IPS DF 19.7 (cell line): Measurements from ENCODE around the gene SPRYD7.
A peak's percentile ranks its signal among the peaks of the same experiment; 100 is the strongest.
"Not testable (repeated sequence)": the region's sequence is repeated elsewhere in the genome, so short reads cannot be mapped to it uniquely, and the experiment has no call there.

Source experiments
- DNase-seq: peaks from one replicate; pipeline ENCODE4 v3.0.0-alpha.2; 2013; ENCODE audit warnings: low read depth, low spot score

The SPRYD7 gene

DNA sequence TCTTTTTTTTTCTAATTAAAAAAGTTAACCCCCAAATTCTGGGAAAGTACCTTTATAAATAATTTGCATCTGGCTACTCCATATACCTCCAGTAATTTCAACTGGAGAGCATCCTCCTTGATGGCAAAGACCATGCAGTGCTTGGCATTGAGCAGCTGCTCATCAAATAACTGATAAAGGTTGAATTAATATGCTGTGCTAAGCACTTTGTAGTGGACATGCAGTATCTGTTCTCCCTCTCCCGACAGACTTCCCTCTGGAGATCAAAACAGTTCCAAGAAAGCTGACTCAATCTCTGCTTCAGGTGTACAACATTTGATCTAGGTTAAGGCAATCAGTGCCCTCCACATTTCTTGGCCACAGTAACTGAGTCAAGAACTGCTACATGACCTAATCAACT lies 3.3 kb downstream of the SPRYD7 start:
- no peak for DNase-seq

- DNase-seq, result no peak
Observed at GRCh38 chr13:49932066-49932465, 4.1 kb downstream of the SPRYD7 start.

DNA sequence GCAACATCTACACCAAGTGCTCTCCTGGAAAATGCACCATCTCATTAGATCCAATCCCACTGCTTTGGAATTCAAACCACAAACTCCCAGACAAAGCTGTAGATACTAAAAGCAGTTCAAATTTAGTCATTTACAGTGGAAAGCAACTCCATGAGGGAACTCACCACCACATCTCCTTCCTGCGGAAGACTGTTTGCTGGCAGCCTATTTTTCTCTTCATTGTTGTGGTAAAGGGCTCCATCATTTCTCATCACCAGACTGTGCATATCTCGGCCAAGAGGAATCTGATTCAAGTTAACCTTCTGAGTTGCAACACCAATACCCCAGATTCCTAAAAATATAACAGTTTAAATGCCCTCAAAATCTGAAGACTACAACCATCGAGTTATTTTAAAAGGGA lies 8.4 kb downstream of the SPRYD7 start:
- no peak for DNase-seq

- DNase-seq, result no peak
Observed at GRCh38 chr13:49925881-49926418, 10.2 kb downstream of the SPRYD7 start.

GRCh38 chr13:49922301-49922700 lies 13.8 kb downstream of the SPRYD7 start:
- DNase-seq, result no peak

DNA sequence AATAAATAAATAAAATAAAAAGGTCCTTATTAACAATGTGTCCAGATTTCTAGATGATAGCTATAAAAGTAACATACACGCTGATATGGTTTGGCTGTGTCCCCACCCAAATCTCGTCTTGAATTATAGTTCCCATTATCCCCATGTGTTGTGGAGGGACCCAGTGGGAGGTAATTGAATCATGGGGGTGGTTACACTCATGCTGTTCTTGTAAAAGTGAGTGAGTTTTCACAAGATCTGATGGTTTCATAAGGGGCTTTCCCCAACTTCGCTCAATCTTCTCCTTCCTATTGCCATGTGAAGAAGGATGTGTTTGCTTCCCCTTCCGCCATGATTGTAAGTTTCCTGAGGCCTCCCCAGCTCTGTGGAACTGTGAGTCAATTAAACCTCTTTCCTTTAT lies 15.2 kb downstream of the SPRYD7 start:
- not testable (repeated sequence) for DNase-seq

DNA sequence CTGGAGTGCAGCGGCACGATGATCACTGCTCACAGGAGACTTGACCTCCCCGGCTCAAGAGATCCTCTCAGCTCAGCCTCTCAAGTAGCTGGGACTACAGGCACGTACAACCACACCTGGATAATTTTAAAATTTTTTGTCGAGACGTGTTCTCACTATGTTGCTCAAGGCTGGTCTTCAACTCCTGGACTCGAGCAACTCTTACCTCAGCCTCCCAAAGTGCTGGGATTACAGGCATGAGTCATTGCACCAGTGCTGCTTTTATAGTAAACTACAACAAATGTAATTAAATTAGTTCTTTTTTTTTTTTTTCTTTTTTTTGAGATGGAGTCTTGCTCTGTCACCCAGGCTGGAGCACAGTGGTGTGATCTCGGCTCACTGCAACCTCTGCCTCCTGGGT lies 18.0 kb downstream of the SPRYD7 start:
- DNase-seq, result not testable (repeated sequence)

- no peak for DNase-seq
Observed at GRCh38 chr13:49914947-49915346, 21.2 kb downstream of the SPRYD7 start.

GRCh38 chr13:49908637-49909036 lies 27.5 kb downstream of the SPRYD7 start:
- DNase-seq, result no peak

DNA sequence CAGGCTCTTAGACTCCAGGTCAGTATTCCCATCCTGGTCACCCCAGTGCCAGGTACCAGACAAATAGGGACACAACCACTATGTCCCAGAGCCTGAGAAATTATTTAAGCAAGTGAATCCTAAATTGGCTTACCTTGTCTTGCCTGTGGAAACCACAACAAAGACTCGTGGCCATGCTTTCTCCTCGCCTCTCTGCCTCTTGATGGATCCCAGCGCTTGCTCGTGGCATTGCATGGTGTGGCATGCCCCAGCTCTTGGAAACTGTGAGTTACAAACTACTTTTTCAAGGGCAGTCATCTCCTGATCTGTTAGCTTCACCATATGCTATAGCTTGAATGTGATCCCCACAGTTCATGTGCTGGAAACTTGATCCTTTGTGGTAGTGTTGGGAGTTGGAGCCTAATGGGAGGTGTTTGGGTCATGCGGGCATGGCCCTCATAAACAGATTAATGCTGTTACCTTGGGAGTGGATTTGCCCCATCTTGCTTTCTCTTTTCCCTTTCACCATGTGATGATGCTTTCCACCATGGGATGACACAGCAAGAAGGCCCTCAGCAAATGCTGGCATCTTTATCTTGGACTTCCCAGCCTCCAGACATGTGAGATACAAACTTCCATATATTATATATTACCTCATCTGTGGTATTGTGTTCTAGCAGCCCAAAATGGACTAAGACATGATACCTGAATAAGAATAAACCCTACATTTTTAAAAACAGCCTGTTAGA lies 31.2 kb downstream of the SPRYD7 start:
- DNase-seq, result no peak

DNA sequence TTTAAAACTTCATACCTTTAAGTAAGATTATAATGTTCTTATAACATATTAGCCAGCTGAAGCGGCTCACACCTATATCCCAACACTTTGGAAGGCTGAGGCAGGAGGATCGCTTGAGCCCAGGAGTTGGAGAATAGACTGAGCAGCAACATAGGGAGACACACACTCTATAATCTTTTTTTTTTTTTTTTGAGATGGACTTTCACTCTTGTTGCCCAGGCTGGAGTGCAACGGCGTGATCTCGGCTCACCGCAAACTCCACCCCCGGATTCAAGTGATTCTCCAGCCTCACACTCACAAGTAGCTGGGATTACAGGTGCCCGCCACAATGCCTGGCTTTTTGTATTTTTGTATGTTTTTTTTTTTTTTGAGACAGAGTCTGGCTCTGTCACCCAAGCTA lies 37.3 kb downstream of the SPRYD7 start:
- no peak for DNase-seq

DNA sequence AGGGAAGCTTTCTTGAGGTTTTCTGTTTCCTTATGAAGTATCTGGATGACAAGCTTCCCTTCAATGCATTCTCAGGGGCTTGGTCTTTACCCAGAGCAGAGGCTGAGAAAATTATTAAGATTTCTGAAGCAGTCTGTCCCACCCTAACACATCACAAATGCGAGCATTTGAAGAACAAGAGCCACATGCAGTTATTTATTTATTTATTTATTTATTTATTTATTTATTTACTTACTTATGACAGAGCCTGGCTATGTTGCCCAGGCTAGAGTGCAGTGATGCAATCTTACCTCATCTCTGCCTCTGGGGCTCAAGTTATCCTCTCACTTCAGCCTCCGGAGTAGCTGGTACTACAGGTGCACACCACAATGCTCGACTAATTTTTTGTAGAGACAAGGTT lies 38.4 kb downstream of the SPRYD7 start:
- DNase-seq, result no peak

DNA sequence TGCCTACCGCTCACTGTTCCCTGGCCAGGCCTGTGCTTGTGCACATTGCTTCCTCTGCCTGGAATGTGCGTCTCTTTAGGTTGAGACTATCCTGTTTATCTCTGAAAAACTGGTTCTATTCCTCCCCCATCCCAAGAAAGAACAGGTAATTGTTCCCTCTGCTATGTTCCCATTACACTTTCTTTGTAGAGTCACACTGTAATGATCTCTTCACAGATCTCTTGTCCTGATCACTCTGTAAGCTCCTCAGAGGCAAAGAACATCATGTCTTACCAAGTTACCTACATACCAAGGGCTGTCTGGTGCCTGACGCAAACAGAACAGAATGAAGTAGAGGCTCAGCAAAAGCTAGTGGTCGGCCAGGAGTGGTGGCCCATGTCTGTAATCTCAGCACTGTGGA lies 40.3 kb downstream of the SPRYD7 start:
- no peak for DNase-seq

DNA sequence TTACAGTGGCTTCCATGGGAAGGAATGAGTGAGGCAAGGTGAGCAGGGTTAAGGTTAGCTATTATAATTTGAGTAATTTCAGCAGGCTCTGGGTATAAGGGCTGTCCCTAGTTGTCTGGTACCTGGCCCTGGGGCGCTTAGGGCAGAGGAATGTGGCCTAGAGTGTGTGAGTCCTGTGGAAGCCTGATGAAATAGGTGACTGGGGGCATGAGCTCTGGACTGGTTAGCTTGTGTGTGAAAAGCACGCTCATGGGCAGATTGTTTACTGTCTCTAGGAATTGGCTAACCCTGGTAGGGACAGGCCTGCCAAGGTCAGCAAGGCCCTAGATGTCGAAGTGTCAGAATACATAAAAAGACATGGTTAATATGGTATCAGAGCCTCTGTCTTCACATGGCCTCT lies 42.5 kb downstream of the SPRYD7 start:
- DNase-seq, result no peak

DNA sequence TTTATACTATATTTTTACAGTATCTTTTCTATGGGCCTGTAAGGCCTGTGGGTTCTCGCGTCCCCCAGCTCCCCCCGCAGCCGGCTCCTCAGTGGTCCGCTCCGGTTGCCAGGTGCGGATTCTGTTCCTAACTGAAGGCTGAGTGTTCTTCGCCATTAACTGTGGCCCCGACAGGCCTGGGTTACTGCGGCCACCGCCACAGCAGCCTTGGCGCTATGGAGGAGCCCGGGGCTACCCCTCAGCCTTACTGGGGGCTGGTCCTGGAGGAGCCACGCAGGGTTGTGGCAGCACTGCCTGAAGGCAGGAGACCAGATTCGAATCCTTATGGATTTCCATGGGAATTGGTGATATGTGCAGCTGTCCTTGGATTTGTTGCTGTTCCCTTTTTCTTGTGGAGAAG lies 45.8 kb downstream of the SPRYD7 start:
- no peak for DNase-seq

GRCh38 chr13:49878682-49879081 lies 57.5 kb downstream of the SPRYD7 start:
- no peak for DNase-seq

GRCh38 chr13:49877629-49878218 lies 58.4 kb downstream of the SPRYD7 start:
- no peak for DNase-seq

GRCh38 chr13:49874430-49874829 lies 61.7 kb downstream of the SPRYD7 start:
- DNase-seq, result no peak

- peak; percentile 40 for DNase-seq
Observed at GRCh38 chr13:49869519-49869918, 66.6 kb downstream of the SPRYD7 start.

DNA sequence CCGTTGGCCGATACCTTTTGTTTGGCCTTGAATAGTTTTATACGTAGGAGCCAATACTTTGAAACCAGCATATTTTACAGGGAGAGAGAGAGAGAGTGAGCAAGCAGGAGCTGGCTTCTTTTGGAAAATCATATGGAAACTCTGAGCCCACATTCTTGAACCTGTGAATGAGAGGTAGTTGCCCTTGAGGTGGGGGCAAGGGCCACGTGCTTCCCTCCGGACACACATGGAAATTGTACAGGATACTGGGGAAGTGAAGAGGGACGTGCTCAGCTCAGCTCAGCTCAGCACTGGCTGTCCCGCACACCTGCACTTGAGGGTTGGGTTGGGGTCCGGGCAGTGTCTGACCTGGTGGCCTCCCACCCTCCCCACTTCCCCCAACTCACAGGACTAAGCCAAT lies 68.3 kb downstream of the SPRYD7 start:
- DNase-seq, result no peak

GRCh38 chr13:49865218-49865617 lies 70.9 kb downstream of the SPRYD7 start:
- no peak for DNase-seq

DNA sequence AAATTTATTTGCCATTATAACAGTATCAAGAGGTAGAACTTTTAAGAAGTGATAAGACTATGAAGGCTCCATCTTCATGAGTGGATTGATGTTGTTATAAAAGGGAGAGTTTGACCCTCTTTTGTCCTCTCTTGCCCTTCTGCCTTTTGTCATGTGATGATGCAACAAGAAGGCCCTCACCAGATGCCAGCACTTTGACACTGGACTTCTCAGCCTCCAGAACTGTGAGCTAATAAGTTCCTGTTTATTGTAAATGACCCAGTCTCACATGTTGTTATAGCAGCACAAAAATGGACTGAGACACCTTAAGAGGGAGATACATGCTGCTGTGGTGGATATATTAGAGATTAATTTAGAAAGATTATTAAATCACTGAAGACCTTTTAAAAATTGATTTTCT lies 71.6 kb downstream of the SPRYD7 start:
- DNase-seq, result no peak
